SKM-1 treated with dmso at 0.1 percent for 144 hours (cell line): ENCODE results near the gene CRMP1.

ENCODE experiments used
- DNase-seq: peaks from one replicate; lab custom pipeline; 2025; ENCODE audit not compliant: unreplicated experiment; lab: John Stamatoyannopoulos, UW

The CRMP1 gene

GRCh38 chr4:5921101-5921980 lies 28.5 kb upstream of the CRMP1 start:
- no peak for DNase-seq

- DNase-seq, result no peak
These were observed 26.7 kb upstream of the CRMP1 start for GRCh38 chr4:5919571-5919970.

GRCh38 chr4:5919044-5919443 lies 26.2 kb upstream of the CRMP1 start:
- DNase-seq, result no peak

GRCh38 chr4:5918331-5918985 lies 25.6 kb upstream of the CRMP1 start:
- DNase-seq, result no peak

GRCh38 chr4:5917672-5918071 lies 24.8 kb upstream of the CRMP1 start:
- DNase-seq, result no peak

- DNase-seq, result no peak
These were observed 23.3 kb upstream of the CRMP1 start for GRCh38 chr4:5916229-5916628.

GRCh38 chr4:5913454-5913853 lies 20.6 kb upstream of the CRMP1 start:
- DNase-seq, result no peak

GRCh38 chr4:5912614-5913019 lies 19.7 kb upstream of the CRMP1 start:
- DNase-seq, result no peak

- DNase-seq, result no peak
These were observed 16.1 kb upstream of the CRMP1 start for GRCh38 chr4:5908876-5909427.

- DNase-seq, result no peak
These were observed 13.3 kb upstream of the CRMP1 start for GRCh38 chr4:5906191-5906590.

GRCh38 chr4:5905714-5906113 lies 12.8 kb upstream of the CRMP1 start:
- no peak for DNase-seq

GRCh38 chr4:5900844-5901243 lies 8.0 kb upstream of the CRMP1 start:
- DNase-seq, result no peak

GRCh38 chr4:5899881-5900280 lies 7.0 kb upstream of the CRMP1 start:
- no peak for DNase-seq

GRCh38 chr4:5899396-5899795 lies 6.5 kb upstream of the CRMP1 start:
- no peak for DNase-seq

GRCh38 chr4:5897674-5898073 lies 4.8 kb upstream of the CRMP1 start:
- DNase-seq, result no peak

GRCh38 chr4:5895287-5895686 lies 2.4 kb upstream of the CRMP1 start:
- DNase-seq, result no peak

GRCh38 chr4:5894266-5894665 lies 1.4 kb upstream of the CRMP1 start:
- DNase-seq, result no peak

- DNase-seq, result no peak
These were observed 705 bp upstream of the CRMP1 start for GRCh38 chr4:5893591-5893990.

- DNase-seq, result no peak
These were observed 423 bp downstream of the CRMP1 start for GRCh38 chr4:5892323-5893003.

GRCh38 chr4:5891563-5892322 lies 1.1 kb downstream of the CRMP1 start:
- no peak for DNase-seq
